Measurements from ENCODE around the gene ITGA6.

Gene ITGA6

DNA sequence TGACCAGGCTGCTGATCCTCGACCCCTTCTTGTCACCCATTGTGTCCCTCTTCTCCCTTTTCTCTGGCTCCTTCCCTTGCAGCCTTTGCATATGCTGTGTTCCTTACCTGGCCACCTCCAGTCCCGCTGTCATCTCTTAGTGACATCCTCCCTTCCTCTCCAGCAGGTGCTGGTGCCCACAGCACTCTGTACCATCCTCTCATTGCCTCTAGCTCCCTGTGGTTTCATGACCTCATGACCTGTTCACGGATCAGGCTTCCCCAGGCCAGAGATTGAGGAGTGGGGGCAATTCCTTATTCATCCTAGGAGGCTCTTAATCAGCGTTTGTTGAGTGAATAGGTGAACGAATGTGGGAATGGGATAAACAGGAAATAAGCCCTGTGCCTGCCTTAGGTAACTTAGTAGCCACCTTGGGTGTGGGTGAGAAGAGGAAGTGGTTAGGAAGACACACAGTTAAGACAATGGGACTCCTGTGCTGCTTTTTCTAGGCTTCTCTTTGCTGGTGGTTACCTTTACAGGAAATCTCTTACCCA, 35.5 kb downstream of the ITGA6 start:
- Histone ChIP-seq H3K27ac (no peak overlapping the region), H3K4me3 (no peak overlapping the region)
- no peak for DNase-seq (ENCODE audit: low spot score)
- TF ChIP-seq, protein P1, sequence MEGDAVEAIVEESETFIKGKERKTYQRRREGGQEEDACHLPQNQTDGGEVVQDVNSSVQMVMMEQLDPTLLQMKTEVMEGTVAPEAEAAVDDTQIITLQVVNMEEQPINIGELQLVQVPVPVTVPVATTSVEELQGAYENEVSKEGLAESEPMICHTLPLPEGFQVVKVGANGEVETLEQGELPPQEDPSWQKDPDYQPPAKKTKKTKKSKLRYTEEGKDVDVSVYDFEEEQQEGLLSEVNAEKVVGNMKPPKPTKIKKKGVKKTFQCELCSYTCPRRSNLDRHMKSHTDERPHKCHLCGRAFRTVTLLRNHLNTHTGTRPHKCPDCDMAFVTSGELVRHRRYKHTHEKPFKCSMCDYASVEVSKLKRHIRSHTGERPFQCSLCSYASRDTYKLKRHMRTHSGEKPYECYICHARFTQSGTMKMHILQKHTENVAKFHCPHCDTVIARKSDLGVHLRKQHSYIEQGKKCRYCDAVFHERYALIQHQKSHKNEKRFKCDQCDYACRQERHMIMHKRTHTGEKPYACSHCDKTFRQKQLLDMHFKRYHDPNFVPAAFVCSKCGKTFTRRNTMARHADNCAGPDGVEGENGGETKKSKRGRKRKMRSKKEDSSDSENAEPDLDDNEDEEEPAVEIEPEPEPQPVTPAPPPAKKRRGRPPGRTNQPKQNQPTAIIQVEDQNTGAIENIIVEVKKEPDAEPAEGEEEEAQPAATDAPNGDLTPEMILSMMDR (IDR thresholded peaks at IDR 0.05): no peak

DNA sequence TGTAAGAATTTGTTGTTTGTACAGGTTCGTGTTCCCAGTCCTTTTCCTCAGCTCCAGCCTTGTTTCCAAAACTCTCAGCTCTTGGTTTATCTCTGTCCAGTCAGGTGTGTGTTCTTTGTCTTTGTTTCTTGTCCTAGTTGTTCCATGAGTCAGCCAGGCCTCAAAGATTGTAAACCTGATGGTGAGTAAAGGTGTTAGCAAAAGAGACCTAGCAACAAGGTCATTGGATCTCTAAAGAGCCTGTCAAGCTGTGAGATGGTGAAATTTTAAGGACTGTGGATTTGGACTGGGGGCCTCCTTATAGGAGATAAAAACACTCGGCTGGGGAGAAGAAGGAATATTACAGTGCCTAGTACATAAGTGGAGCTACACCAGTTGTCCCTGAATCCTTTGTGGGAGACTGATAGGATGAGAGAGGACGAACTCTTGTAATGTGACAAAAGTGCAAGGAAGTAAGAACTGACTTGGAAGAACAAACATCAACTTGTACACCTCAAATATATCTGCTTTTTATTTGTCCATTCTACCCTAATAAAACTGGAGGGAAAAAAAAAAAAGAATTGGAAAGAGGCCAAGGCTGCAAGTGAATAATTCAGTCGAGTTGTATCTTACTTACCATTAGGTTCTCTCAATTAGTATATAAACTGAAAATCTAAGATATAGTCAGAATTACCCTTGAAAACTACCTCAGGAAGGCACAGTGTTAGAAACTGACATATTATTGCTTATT, 37.2 kb downstream of the ITGA6 start:
- H3K27ac ChIP-seq: no peak overlapping the region
- TF ChIP-seq, protein P1 (IDR thresholded peaks at IDR 0.05): no peak

DNA sequence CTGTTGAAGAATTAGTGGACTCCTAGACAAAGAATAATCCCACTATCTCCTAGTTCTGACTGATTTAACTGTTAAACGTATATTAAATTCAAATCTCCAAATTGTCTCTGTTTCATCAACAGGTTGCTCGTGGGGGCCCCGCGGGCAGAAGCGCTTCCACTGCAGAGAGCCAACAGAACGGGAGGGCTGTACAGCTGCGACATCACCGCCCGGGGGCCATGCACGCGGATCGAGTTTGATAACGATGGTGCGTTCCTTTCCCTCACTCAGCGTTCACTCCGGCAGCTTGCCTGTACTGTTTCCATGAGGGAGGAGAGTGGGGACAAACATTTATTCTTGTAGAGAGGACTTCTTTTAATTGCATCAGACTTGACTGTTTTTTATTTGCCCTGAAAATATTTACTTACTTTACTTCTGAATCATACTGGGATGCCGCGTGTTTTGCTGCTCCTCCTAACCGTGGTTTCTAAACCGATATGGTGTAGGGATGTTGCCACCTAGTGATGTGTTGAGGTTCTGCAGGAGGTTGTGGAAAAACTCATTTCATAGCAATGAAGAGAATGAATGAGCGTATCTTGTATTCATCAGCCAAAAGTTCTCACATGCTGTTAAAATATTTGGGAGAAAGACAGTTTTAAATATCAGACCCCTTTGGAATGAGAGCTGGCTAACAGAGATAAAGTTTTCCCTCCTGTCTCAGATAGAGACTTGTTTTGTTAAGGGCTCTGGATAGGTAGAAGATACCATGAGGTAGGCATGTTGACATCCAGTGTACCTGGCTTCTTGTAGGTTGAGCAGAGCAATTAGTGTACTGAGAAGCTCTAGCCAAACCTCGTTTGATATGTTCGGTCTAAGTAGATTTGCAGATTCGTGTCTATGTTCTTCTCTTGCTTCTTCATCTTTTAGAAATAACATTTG, 38.3 kb downstream of the ITGA6 start:
- H3K27ac ChIP-seq: peak overlapping the region in 1 of 2 donors; percentile 23
- DNase-seq (ENCODE audit: low spot score): no peak
- TF ChIP-seq, protein P1 (IDR thresholded peaks at IDR 0.05): peak; percentile 82
- H3K4me3 ChIP-seq: peak overlapping the region; percentile 62

More for the DNA sequence above, 37.2 kb downstream of the ITGA6 start:
- no peak overlapping the region for H3K4me3 ChIP-seq
- DNase-seq (ENCODE audit: low spot score): no peak

DNA sequence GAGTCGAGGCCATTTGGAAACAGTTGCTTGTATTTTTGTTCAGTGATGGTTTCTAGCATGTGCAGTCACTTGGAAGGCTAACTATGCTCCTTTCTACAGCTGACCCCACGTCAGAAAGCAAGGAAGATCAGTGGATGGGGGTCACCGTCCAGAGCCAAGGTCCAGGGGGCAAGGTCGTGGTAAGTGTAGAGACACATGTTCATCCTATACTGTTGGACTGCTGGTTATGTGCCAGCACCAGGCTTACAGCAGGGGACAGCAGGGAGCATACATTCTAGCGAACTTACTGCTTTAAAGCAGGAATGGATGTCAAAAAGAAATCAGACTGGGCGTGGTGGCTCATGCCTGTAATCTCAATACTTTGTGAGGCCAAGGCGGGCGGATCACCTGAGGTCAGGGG, 40.0 kb downstream of the ITGA6 start:
- H3K27ac ChIP-seq: no peak overlapping the region
- no peak overlapping the region for H3K4me3 ChIP-seq
- no peak for DNase-seq (ENCODE audit: low spot score)
- TF ChIP-seq, protein P1 (IDR thresholded peaks at IDR 0.05): no peak

DNA sequence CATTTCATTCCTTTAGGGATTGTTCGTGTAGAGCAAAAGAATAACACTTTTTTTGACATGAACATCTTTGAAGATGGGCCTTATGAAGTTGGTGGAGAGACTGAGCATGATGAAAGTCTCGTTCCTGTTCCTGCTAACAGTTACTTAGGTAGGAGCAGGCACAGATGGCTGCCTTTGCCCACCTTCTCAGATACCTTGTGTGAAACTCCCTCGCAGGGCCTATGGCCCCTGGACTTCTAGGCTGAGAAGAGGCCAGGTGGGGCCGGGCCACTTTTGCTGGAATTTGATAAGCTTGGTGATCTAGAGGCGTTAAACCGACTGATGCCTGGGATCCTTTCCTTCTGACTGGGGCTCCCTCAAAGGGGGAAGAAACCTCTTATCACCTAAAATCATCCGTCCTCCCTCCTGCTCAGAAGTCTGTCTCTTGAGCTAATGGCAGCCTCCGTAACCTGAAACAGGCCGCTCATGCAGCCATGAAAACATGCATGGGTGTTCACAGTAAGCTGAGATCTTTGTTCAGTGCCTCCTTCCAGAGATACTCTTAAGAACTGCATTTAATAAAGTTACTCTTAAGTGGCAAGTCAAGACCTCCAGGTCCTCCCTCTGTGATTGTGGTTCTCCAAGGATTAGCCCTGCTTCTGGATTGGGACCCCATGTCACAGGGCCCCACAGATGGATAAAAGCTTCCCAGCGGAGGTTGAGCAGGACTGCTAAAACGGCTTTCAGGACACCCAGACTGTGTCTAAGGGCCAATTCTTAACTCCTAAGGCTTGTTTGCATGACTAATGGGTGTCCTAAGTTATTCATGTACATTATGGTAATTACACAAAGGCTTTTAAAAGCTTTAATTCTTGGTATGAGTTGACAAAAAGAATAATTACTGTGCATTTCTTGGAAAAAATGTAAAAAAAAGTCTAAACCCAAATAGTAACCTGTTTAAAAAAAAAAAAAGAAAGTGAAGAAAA, 43.9 kb downstream of the ITGA6 start:
- H3K4me3 ChIP-seq: no peak overlapping the region
- H3K27ac ChIP-seq: no peak overlapping the region
- TF ChIP-seq, protein P1 (IDR thresholded peaks at IDR 0.05): no peak
- DNase-seq (ENCODE audit: low spot score): no peak

DNA sequence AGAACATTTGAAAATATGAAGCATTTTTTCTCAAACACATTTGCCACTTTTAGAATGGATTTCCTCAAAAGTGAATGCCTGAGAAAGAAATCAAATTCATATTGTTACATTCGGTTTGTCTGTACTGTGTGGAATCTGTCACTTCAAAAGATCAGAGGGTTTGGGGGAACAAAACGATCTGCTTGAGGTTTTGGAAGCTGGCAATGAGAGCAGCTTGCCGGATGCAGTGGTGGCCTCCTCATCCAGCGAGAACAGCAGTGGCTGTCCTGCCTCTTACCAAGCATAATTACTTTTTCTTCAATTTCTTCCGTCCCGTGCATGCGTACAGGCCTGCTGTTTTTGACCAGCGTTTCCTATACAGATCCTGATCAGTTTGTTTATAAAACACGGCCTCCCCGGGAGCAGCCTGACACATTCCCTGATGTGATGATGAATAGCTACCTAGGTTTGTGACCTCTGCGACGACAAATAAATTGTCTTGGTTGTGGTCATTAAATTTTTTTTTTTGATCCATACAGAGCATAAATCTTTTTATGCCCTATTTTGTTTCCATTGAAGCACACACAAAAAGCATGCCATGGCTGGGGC, 45.2 kb downstream of the ITGA6 start:
- DNase-seq (ENCODE audit: low spot score): no peak
- H3K4me3 ChIP-seq: no peak overlapping the region
- TF ChIP-seq, protein P1 (IDR thresholded peaks at IDR 0.05): no peak
- H3K27ac ChIP-seq: no peak overlapping the region
